Kidney (tissue), 14 donors: ENCODE measurements around the gene ATP6V0E1. TPM values are rescaled to one million over a fixed set of nuclear protein-coding genes. Genes with fewer than 3 reads are reported as not detected.

Experiments used
- DNase-seq, 5 donors: peaks; one replicate each; pipeline ENCODE4 v3.0.0-alpha.2; 2013 to 2020
- FAIRE-seq: peaks from 2 replicates; lab custom pipeline; 2012; peaks lifted over from hg19 to GRCh38; lab: Jason Lieb, UNC
- H3K27ac ChIP-seq, 2 donors: one replicate each; pipeline ENCODE4 v1.7.0; 2013; ENCODE audit warnings: low read depth in 2 of 2, low read length in 2 of 2, inconsistent platforms in 1 of 2
- H3K27me3 ChIP-seq: one replicate; pipeline ENCODE4 v1.7.1; 2013; ENCODE audit warnings: low read length, inconsistent platforms; ENCODE audit not compliant: control insufficient read depth, insufficient read depth
- H3K36me3 ChIP-seq, 3 donors: one replicate each; pipeline versions ENCODE4 v1.7.0 to v1.7.1; 2013; ENCODE audit warnings: low read length in 3 of 3, control low read depth in 1 of 3, inconsistent platforms in 1 of 3; ENCODE audit not compliant: insufficient read depth in 3 of 3, control insufficient read depth in 2 of 3
- H3K4me1 ChIP-seq, 3 donors: one replicate each; pipeline versions ENCODE4 v1.7.0 to v1.7.1; 2013; ENCODE audit warnings: low read length in 3 of 3, inconsistent platforms in 1 of 3, low read depth in 1 of 3; ENCODE audit not compliant: control insufficient read depth in 2 of 3, insufficient read depth in 2 of 3
- H3K4me3 ChIP-seq, 3 donors: one replicate each; pipeline versions ENCODE4 v1.7.0 to v1.8.1; 2013; ENCODE audit warnings: low read length in 3 of 3, control low read depth in 1 of 3, inconsistent platforms in 1 of 3
- H3K9ac ChIP-seq, 3 donors: one replicate each; pipeline versions ENCODE4 v1.7.0 to v1.7.1; 2013; ENCODE audit warnings: low read length in 3 of 3, control low read depth in 1 of 3, inconsistent platforms in 1 of 3
- H3K9me3 ChIP-seq, 3 donors: one replicate each; pipeline versions ENCODE4 v1.7.0 to v1.7.1; 2013; ENCODE audit warnings: low read length in 3 of 3, control low read depth in 1 of 3, inconsistent platforms in 1 of 3; ENCODE audit not compliant: control insufficient read depth in 2 of 3, insufficient read depth in 1 of 3
- CTCF ChIP-seq: IDR thresholded peaks from 3 replicates; pipeline ENCODE4 v1.5.1; 2012; ENCODE audit warnings: mild to moderate bottlenecking, moderate library complexity, borderline replicate concordance; ENCODE audit not compliant: insufficient read depth; ENCODE audit errors: extremely low read depth
- intact Hi-C: fragments of 100-400 bp; cut with DNase I; formaldehyde crosslinking; loops from one replicate; pipeline ENCODE4 v1.11.1; 2022
- polyA plus RNA-seq: library from polyadenylated mRNA; stranded (reverse); fragments of 350-450 nt; fragmentation: Illumina TruSeq; extraction: RNeasy Lipid Tissue Mini Kit (QIAGEN cat#74804); gene quantifications from one replicate; pipeline ENCODE4 v1.2.3, GENCODE V29; 2014; ENCODE audit warnings: low read depth, low replicate concordance; ENCODE audit not compliant: insufficient read depth
- total RNA-seq: library from RNA; stranded (reverse); fragmentation: NEBNext Ultra II Directional; extraction: Animal tissue kit (Norgen Biotek cat#: 25700); gene quantifications from one replicate; pipeline ENCODE4 v1.2.1, GENCODE V29; 2021
- donor health status: control.
- donor health status: control.
- donor health status: control.
- donor health status: control.
- donor health status: control.
- donor health status: DM: yes; HTN: yes; CAD: no.
- donor health status: Normal renal cell carcinoma (clear cell type).

The ATP6V0E1 gene
- total and polyA plus RNA-seq, 2 donors from 2014 or later: 352 to 804 TPM

DNA sequence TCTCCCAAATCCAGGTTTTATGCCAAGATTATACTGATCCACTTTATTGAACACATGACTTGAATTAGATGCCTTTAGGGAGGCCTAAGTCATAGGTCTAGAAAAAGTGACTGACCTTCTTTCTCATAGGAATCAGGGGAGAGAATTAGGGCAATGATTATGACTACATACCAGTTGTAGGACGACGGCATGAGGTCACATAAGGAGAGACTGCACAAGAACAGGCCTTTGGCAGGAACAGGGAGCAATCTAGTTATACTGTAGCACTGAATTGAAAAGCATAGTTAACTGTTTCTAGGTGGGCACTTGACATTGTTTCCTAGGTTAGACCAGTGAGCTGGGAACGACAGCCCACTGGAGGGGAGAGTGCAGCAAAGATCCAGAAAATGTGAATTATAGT, 95.3 kb downstream of the ATP6V0E1 start:
- Histone ChIP-seq H3K27ac (no peak overlapping the region), H3K4me1 (peaks cover 0 to 5% (median 0%) of the 10 kb centered on the region in 3 donors), H3K9ac (no peak overlapping the region), H3K4me3 (no peak overlapping the region), H3K27me3 (no peaks in the 10 kb centered on the region), H3K9me3 (no peaks in the 10 kb centered on the region), H3K36me3 (no peaks in the 10 kb centered on the region)
- intact Hi-C loops: no loop called here
- no peak for DNase-seq
- FAIRE-seq: no peak
- TF ChIP-seq CTCF: no peak

Other genes starting within 250 kb of the ATP6V0E1 start
- 172 TPM for gene DUSP1, start 212.6 kb upstream of the ATP6V0E1 start, total RNA-seq
- 298 TPM for gene DUSP1, start 212.6 kb upstream of the ATP6V0E1 start, polyA plus RNA-seq
- gene ERGIC1, start 149.5 kb upstream of the ATP6V0E1 start, total RNA-seq: 183 TPM
- gene ERGIC1, start 149.5 kb upstream of the ATP6V0E1 start, polyA plus RNA-seq: 88.0 TPM
- 30.9 TPM for gene RPL26L1, start 24.3 kb upstream of the ATP6V0E1 start, total RNA-seq
- gene RPL26L1, start 24.3 kb upstream of the ATP6V0E1 start, polyA plus RNA-seq: 80.7 TPM
- gene CREBRF, start 72.6 kb downstream of the ATP6V0E1 start, total RNA-seq: 49.7 TPM
- gene CREBRF, start 72.6 kb downstream of the ATP6V0E1 start, polyA plus RNA-seq: 6.1 TPM
- 10.2 TPM for gene BNIP1, start 160.8 kb downstream of the ATP6V0E1 start, total RNA-seq
- gene BNIP1, start 160.8 kb downstream of the ATP6V0E1 start, polyA plus RNA-seq: 28.7 TPM